ENCODE data around the gene ZNF622.

- TF ChIP-seq YY1 (IDR thresholded peaks at IDR 0.05; ENCODE audit: insufficient read depth, insufficient read length), result no peak
- no peak for TF ChIP-seq SUZ12 (IDR thresholded peaks at IDR 0.05; ENCODE audit: extremely low read depth, insufficient read depth, insufficient read length)
These were observed 27.7 kb upstream of the ZNF622 start for GRCh38 chr5:16493261-16493660.

Measured in NT2/D1 (cell line).